ENCODE measurements around the gene CALML3.

The CALML3 gene

GRCh38 chr10:5497948-5498730 lies 26.6 kb upstream of the CALML3 start:
- DNase-seq (ENCODE audit: low spot score in 2 of 2) (no peak), ATAC-seq (ENCODE audit: low read depth) (no peak)
- no peak overlapping the region for H3K27ac Mint-ChIP-seq
- H3K27me3 Mint-ChIP-seq: peaks cover 8% of the 10 kb centered on the region
- no peak overlapping the region for H3K4me3 Mint-ChIP-seq
- no peaks in the 10 kb centered on the region for H3K36me3 Mint-ChIP-seq
- H3K9me3 Mint-ChIP-seq: no peaks in the 10 kb centered on the region
- no peaks in the 10 kb centered on the region for H3K4me1 Mint-ChIP-seq

- no peaks in the 10 kb centered on the region for H3K4me1 Mint-ChIP-seq
- no peaks in the 10 kb centered on the region for H3K9me3 Mint-ChIP-seq
- H3K27me3 Mint-ChIP-seq: peaks cover 11% of the 10 kb centered on the region
- H3K4me3 Mint-ChIP-seq: no peak overlapping the region
- H3K36me3 Mint-ChIP-seq: no peaks in the 10 kb centered on the region
- H3K27ac Mint-ChIP-seq: no peak overlapping the region
- ATAC-seq (ENCODE audit: low read depth) (no peak), DNase-seq (ENCODE audit: low spot score in 2 of 2) (no peak)
These were observed 25.8 kb upstream of the CALML3 start for GRCh38 chr10:5498791-5499492.

GRCh38 chr10:5499493-5500140 lies 25.1 kb upstream of the CALML3 start, which contains the start of gene CALML5:
Gene CALML5, minus strand, starts transcription at chr10:5499570. Its CDS starts 132 bp downstream, at chr10:5499438.
- Mint-ChIP-seq H3K4me1 (no peaks in the 10 kb centered on the region), H3K27ac (no peak within 1 kb of the TSS), H3K36me3 (no peaks in the 10 kb centered on the region), H3K9me3 (no peaks in the 10 kb centered on the region), H3K4me3 (no peak within 1 kb of the TSS), H3K27me3 (peaks cover 12% of the 10 kb centered on the region)
- DNase-seq (ENCODE audit: low spot score in 2 of 2) (no peak), ATAC-seq (ENCODE audit: low read depth) (no peak)

GRCh38 chr10:5500162-5500670 lies 24.5 kb upstream of the CALML3 start:
- Mint-ChIP-seq H3K27me3 (peaks cover 12% of the 10 kb centered on the region), H3K36me3 (no peaks in the 10 kb centered on the region), H3K27ac (no peak overlapping the region), H3K9me3 (no peaks in the 10 kb centered on the region), H3K4me1 (no peaks in the 10 kb centered on the region), H3K4me3 (no peak overlapping the region)
- DNase-seq (ENCODE audit: low spot score in 2 of 2) (no peak), ATAC-seq (ENCODE audit: low read depth) (no peak)

- DNase-seq (ENCODE audit: low spot score in 2 of 2) (no peak), ATAC-seq (ENCODE audit: low read depth) (no peak)
- Mint-ChIP-seq H3K4me3 (no peak overlapping the region), H3K27me3 (peaks cover 12% of the 10 kb centered on the region), H3K36me3 (no peaks in the 10 kb centered on the region), H3K9me3 (no peaks in the 10 kb centered on the region), H3K27ac (no peak overlapping the region), H3K4me1 (no peaks in the 10 kb centered on the region)
These were observed 23.9 kb upstream of the CALML3 start for GRCh38 chr10:5500910-5501309.

GRCh38 chr10:5502061-5502521 lies 22.7 kb upstream of the CALML3 start:
- Mint-ChIP-seq H3K27me3 (peaks cover 14% of the 10 kb centered on the region), H3K27ac (no peak overlapping the region), H3K9me3 (no peaks in the 10 kb centered on the region), H3K4me1 (no peaks in the 10 kb centered on the region), H3K4me3 (no peak overlapping the region), H3K36me3 (no peaks in the 10 kb centered on the region)
- no peak for DNase-seq (ENCODE audit: low spot score in 2 of 2)
- no peak for ATAC-seq (ENCODE audit: low read depth)

GRCh38 chr10:5502571-5503476 lies 21.9 kb upstream of the CALML3 start:
- peaks cover 14% of the 10 kb centered on the region for H3K27me3 Mint-ChIP-seq
- H3K27ac Mint-ChIP-seq: no peak overlapping the region
- no peaks in the 10 kb centered on the region for H3K4me1 Mint-ChIP-seq
- no peak for DNase-seq (ENCODE audit: low spot score in 2 of 2)
- H3K4me3 Mint-ChIP-seq: no peak overlapping the region
- no peaks in the 10 kb centered on the region for H3K9me3 Mint-ChIP-seq
- ATAC-seq (ENCODE audit: low read depth): no peak
- no peaks in the 10 kb centered on the region for H3K36me3 Mint-ChIP-seq

GRCh38 chr10:5503477-5503835 lies 21.3 kb upstream of the CALML3 start:
- Mint-ChIP-seq H3K27ac (no peak overlapping the region), H3K36me3 (no peaks in the 10 kb centered on the region)

GRCh38 chr10:5504146-5505072 lies 20.4 kb upstream of the CALML3 start:
- Mint-ChIP-seq H3K4me1 (no peaks in the 10 kb centered on the region), H3K9me3 (no peaks in the 10 kb centered on the region), H3K36me3 (no peaks in the 10 kb centered on the region), H3K27ac (no peak overlapping the region), H3K27me3 (peaks cover 20% of the 10 kb centered on the region), H3K4me3 (no peak overlapping the region)
- ATAC-seq (ENCODE audit: low read depth): no peak
- DNase-seq (ENCODE audit: low spot score in 2 of 2): no peak

More at GRCh38 chr10:5503477-5503835, 21.3 kb upstream of the CALML3 start:
- H3K4me3 Mint-ChIP-seq: no peak overlapping the region
- H3K27me3 Mint-ChIP-seq: peaks cover 14% of the 10 kb centered on the region
- DNase-seq (ENCODE audit: low spot score in 2 of 2) (no peak), ATAC-seq (ENCODE audit: low read depth) (no peak)
- H3K4me1 Mint-ChIP-seq: no peaks in the 10 kb centered on the region
- no peaks in the 10 kb centered on the region for H3K9me3 Mint-ChIP-seq

- H3K27ac Mint-ChIP-seq: no peak overlapping the region
- H3K4me1 Mint-ChIP-seq: no peaks in the 10 kb centered on the region
- H3K9me3 Mint-ChIP-seq: no peaks in the 10 kb centered on the region
- H3K36me3 Mint-ChIP-seq: no peaks in the 10 kb centered on the region
- H3K27me3 Mint-ChIP-seq: peaks cover 21% of the 10 kb centered on the region
- H3K4me3 Mint-ChIP-seq: no peak overlapping the region
- no peak for DNase-seq (ENCODE audit: low spot score in 2 of 2)
- no peak for ATAC-seq (ENCODE audit: low read depth)
These were observed 18.5 kb upstream of the CALML3 start for GRCh38 chr10:5506246-5506645.

GRCh38 chr10:5506751-5507648 lies 17.8 kb upstream of the CALML3 start:
- Mint-ChIP-seq H3K4me3 (no peak overlapping the region), H3K27me3 (peaks cover 21% of the 10 kb centered on the region), H3K27ac (no peak overlapping the region)

GRCh38 chr10:5507649-5508131 lies 17.1 kb upstream of the CALML3 start:
- Mint-ChIP-seq H3K27me3 (peaks cover 24% of the 10 kb centered on the region), H3K4me1 (no peaks in the 10 kb centered on the region), H3K27ac (no peak overlapping the region), H3K4me3 (no peak overlapping the region), H3K9me3 (no peaks in the 10 kb centered on the region), H3K36me3 (no peaks in the 10 kb centered on the region)
- ATAC-seq (ENCODE audit: low read depth) (no peak), DNase-seq (ENCODE audit: low spot score in 2 of 2) (no peak)

More at GRCh38 chr10:5506751-5507648, 17.8 kb upstream of the CALML3 start:
- no peaks in the 10 kb centered on the region for H3K9me3 Mint-ChIP-seq
- DNase-seq (ENCODE audit: low spot score in 2 of 2) (no peak), ATAC-seq (ENCODE audit: low read depth) (no peak)
- no peaks in the 10 kb centered on the region for H3K36me3 Mint-ChIP-seq
- H3K4me1 Mint-ChIP-seq: no peaks in the 10 kb centered on the region

All from memory B cell (primary cell).